ENCODE results near the gene SEC63. TPM values are rescaled to one million over a fixed set of nuclear protein-coding genes. Genes with fewer than 3 reads are reported as not detected.
A peak's percentile ranks its signal among the peaks of the same experiment; 100 is the strongest.
"Not testable (repeated sequence)": the region's sequence is repeated elsewhere in the genome, so short reads cannot be mapped to it uniquely, and the experiment has no call there.

The SEC63 gene
- total RNA-seq, 1 donor from 2014 or later: 85.5 TPM

- no peak for DNase-seq (ENCODE audit: low spot score)
Observed at GRCh38 chr6:107862383-107862782, 95.6 kb downstream of the SEC63 start.

GRCh38 chr6:107860963-107861362 lies 97.0 kb downstream of the SEC63 start:
- not testable (repeated sequence) for DNase-seq (ENCODE audit: low spot score)

- not testable (repeated sequence) for DNase-seq (ENCODE audit: low spot score)
Observed at GRCh38 chr6:107860144-107860543, 97.9 kb downstream of the SEC63 start.

GRCh38 chr6:107853230-107853629 lies 104.8 kb downstream of the SEC63 start:
- no peak for DNase-seq (ENCODE audit: low spot score)

GRCh38 chr6:107849325-107849724 lies 108.7 kb downstream of the SEC63 start:
- DNase-seq (ENCODE audit: low spot score): no peak

GRCh38 chr6:107847844-107848802 lies 109.9 kb downstream of the SEC63 start:
- DNase-seq (ENCODE audit: low spot score): peak; percentile 87

- no peak for DNase-seq (ENCODE audit: low spot score)
Observed at GRCh38 chr6:107846262-107846795, 111.7 kb downstream of the SEC63 start.

- DNase-seq (ENCODE audit: low spot score): no peak
Observed at GRCh38 chr6:107845777-107846176, 112.2 kb downstream of the SEC63 start.

GRCh38 chr6:107843400-107843799 lies 114.6 kb downstream of the SEC63 start:
- DNase-seq (ENCODE audit: low spot score): no peak

- no peak for DNase-seq (ENCODE audit: low spot score)
Observed at GRCh38 chr6:107841275-107841670, 116.7 kb downstream of the SEC63 start.

- DNase-seq (ENCODE audit: low spot score): no peak
Observed at GRCh38 chr6:107840636-107841274, 117.3 kb downstream of the SEC63 start.

GRCh38 chr6:107833136-107833535 lies 124.9 kb downstream of the SEC63 start:
- no peak for DNase-seq (ENCODE audit: low spot score)

GRCh38 chr6:107832151-107833056 lies 125.6 kb downstream of the SEC63 start:
- DNase-seq (ENCODE audit: low spot score): no peak

- no peak for DNase-seq (ENCODE audit: low spot score)
Observed at GRCh38 chr6:107830060-107830459, 127.9 kb downstream of the SEC63 start.

GRCh38 chr6:107827541-107827940 lies 130.5 kb downstream of the SEC63 start:
- no peak for DNase-seq (ENCODE audit: low spot score)

- DNase-seq (ENCODE audit: low spot score): no peak
Observed at GRCh38 chr6:107823047-107823557, 134.9 kb downstream of the SEC63 start.

- DNase-seq (ENCODE audit: low spot score): no peak
Observed at GRCh38 chr6:107822176-107823046, 135.6 kb downstream of the SEC63 start.

GRCh38 chr6:107821591-107821990 lies 136.4 kb downstream of the SEC63 start:
- no peak for DNase-seq (ENCODE audit: low spot score)

- no peak for DNase-seq (ENCODE audit: low spot score)
Observed at GRCh38 chr6:107820338-107821261, 137.4 kb downstream of the SEC63 start.
